Activated CD8-positive, alpha-beta memory T cell treated with anti-CD3 and anti-CD28 coated beads, Interleukin-2, amount 10 ng/mL, durations not matched to agents 7 days and 5 days (primary cell): ENCODE results near the gene ZNF883. TPM values are rescaled to one million over a fixed set of nuclear protein-coding genes. Genes with fewer than 3 reads are reported as not detected.

Experiments
- ATAC-seq: fragments of 150-1000 bp; cut with Tn5 transposase; one replicate; pipeline ENCODE4 v1.10.0; 2021; ENCODE audit warnings: moderate library complexity
- CTCF ChIA-PET: fragments of 350-600 bp; sonication (Branson Sonifier 250); formaldehyde crosslinking; loops from one replicate; lab custom pipeline; 2021; ENCODE audit warnings: antibody characterized with exemption; lab: Charles Lee
- DNase-seq: peaks from one replicate; pipeline ENCODE4 v3.0.0-alpha.2; 2020
- H3K27ac Mint-ChIP-seq: one replicate; pipeline ENCODE4 v1.8.0; 2021; ENCODE audit warnings: mild to moderate bottlenecking, mixed read lengths
- H3K27me3 Mint-ChIP-seq: one replicate; pipeline ENCODE4 v1.8.0; 2021; ENCODE audit warnings: mixed read lengths
- H3K36me3 Mint-ChIP-seq: one replicate; pipeline ENCODE4 v1.8.0; 2021; ENCODE audit warnings: mild to moderate bottlenecking, mixed read lengths
- H3K4me1 Mint-ChIP-seq: one replicate; pipeline ENCODE4 v1.8.0; 2021; ENCODE audit warnings: mixed read lengths
- H3K4me3 Mint-ChIP-seq: one replicate; pipeline ENCODE4 v1.8.0; 2021; ENCODE audit warnings: mild to moderate bottlenecking, moderate library complexity, mixed read lengths
- H3K9me3 Mint-ChIP-seq: one replicate; pipeline ENCODE4 v1.8.0; 2022; ENCODE audit warnings: low read depth, mixed read lengths
- total RNA-seq, 2 experiments: library from RNA; stranded (reverse); gene quantifications; one replicate each; pipeline ENCODE4 v1.2.3, GENCODE V29; 2021

ZNF883 gene
- total RNA-seq, 2 experiments from 2014 or later, result 0.44 TPM; not detected in 1

DNA sequence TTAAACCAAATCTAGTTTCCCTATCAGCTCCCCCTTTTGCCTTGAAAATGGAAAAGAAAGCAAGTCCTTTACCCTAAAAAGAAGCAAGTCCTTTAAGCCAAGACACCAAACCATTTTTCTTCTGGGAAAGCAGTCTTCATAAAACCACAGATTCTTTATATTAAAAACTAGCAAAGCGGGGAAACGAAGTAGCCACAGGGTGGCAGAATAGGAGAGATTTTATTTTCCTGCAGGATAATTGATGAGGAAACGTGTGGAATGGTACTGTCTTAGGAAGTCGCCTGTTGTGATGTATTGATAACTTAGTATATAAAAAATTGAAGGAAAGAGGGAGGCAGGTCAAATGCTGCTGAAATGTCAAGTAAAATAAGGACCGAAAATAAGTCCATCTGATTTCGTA is 41.1 kb downstream of the ZNF883 start:
- CTCF ChIA-PET, result no interaction called here
- peaks cover 3% of the 10 kb centered on the region for H3K9me3 Mint-ChIP-seq
- peaks cover 8% of the 10 kb centered on the region for H3K27me3 Mint-ChIP-seq

DNA sequence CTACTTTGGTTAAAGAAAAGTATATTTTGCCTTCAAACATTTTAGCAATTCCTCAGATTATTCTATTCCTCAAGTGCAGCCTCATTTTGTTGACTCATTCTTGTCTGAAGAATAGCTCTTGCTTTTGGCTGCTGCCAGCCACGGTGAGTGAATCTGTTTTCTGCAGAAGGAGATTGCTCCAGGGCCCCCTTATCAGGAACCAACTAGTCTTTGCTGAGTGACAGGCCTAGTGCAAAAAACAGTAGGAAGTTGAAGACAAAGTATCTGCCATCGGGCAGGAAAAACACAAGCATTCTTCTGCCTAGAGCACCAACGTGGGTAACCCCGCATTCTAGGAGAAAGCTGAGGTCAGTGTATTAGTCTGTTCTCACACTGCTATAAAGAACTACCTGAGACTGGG is 42.3 kb downstream of the ZNF883 start:
- H3K36me3 Mint-ChIP-seq, result no peaks in the 10 kb centered on the region
- no peak overlapping the region for H3K27ac Mint-ChIP-seq
- CTCF ChIA-PET, result no interaction called here
- no peaks in the 10 kb centered on the region for H3K9me3 Mint-ChIP-seq
- ATAC-seq (no peak), DNase-seq (no peak)
- no peak overlapping the region for H3K4me3 Mint-ChIP-seq
- H3K4me1 Mint-ChIP-seq, result no peaks in the 10 kb centered on the region
- peaks cover 8% of the 10 kb centered on the region for H3K27me3 Mint-ChIP-seq

More for the DNA sequence above, 41.1 kb downstream of the ZNF883 start:
- Mint-ChIP-seq H3K4me3 (no peak overlapping the region), H3K36me3 (no peaks in the 10 kb centered on the region), H3K27ac (no peak overlapping the region), H3K4me1 (no peaks in the 10 kb centered on the region)
- ATAC-seq (no peak), DNase-seq (no peak)

DNA sequence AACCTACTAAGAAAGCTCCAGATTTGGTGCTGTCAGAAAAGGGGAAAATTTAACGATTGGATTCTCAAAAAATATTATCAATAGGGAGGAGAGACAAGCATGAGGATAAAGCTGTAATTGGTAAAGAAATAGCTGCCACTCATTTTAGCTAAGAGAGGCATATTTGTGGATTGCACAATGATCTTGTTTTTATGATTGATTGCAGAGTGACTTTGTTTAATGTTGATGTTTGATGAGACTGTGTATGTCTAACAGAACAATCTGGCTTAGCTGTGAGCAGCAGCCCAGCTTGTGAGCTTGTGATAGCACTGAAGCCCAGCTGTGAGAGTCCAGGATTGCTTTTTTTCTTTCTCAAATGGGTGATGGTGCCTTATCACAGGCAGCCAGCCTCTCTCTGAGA is 56.4 kb downstream of the ZNF883 start:
- Mint-ChIP-seq H3K4me1 (no peaks in the 10 kb centered on the region), H3K9me3 (no peaks in the 10 kb centered on the region), H3K36me3 (no peaks in the 10 kb centered on the region), H3K27me3 (no peaks in the 10 kb centered on the region), H3K4me3 (no peak overlapping the region), H3K27ac (no peak overlapping the region)
- no peak for ATAC-seq
- DNase-seq, result no peak
- CTCF ChIA-PET, result no interaction called here

DNA sequence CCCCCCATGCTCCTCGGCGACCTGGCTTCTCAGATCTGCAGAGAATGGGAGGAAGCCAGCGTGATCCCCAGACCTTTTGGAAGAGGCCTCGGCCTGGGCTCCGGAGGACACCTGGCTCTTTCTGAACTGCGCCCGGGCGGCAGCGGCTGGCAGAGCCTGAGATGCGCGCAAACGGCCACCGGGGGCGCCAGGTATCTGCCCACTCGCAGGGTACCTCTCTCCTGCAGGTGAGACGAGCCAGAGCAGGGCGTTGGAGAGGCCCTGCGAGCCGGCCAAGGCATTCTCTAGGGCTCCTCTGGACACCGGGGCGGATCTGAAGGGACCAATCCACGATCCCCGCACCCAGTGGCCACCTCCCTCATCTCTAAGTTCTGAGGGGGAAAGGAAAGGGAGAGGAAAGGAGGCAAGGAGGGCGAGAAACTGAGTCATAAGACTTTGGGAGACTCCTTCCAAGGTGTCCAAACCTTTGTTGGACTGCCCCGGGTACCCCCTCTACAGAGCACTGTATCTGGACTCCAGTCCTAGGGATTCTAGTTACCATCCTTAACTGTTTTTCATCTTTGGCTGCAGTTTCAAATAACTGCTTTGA is 66.3 kb downstream of the ZNF883 start:
- DNase-seq (no peak), ATAC-seq (no peak)
- Mint-ChIP-seq H3K4me1 (no peaks in the 10 kb centered on the region), H3K9me3 (peaks cover 8% of the 10 kb centered on the region), H3K27ac (no peak overlapping the region), H3K27me3 (peaks cover 3% of the 10 kb centered on the region), H3K4me3 (no peak overlapping the region), H3K36me3 (no peaks in the 10 kb centered on the region)
- CTCF ChIA-PET, result no interaction called here

DNA sequence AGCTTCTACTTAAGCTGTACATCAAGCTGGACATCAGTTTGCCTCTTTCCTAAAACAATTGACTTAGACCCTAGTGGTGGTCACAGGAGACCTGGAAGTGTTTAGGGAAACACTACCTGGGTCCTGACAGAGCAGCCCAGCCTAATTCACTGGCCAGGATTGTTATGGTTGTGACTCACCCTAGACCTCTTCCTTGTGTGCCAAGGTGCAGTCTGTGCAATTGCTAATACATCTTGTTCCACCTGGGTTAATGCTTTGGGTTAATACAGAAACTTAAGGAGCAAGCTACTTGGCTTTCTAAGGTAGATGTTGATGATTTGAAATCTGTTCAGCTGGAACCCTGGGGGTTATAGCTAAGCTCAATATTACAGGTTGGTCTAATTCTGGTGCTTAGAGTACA is 72.6 kb downstream of the ZNF883 start:
- Mint-ChIP-seq H3K27me3 (peaks cover 3% of the 10 kb centered on the region), H3K27ac (no peak overlapping the region), H3K4me1 (no peaks in the 10 kb centered on the region), H3K36me3 (no peaks in the 10 kb centered on the region), H3K9me3 (no peaks in the 10 kb centered on the region), H3K4me3 (no peak overlapping the region)
- CTCF ChIA-PET, result no interaction called here
- no peak for DNase-seq
- ATAC-seq, result no peak

DNA sequence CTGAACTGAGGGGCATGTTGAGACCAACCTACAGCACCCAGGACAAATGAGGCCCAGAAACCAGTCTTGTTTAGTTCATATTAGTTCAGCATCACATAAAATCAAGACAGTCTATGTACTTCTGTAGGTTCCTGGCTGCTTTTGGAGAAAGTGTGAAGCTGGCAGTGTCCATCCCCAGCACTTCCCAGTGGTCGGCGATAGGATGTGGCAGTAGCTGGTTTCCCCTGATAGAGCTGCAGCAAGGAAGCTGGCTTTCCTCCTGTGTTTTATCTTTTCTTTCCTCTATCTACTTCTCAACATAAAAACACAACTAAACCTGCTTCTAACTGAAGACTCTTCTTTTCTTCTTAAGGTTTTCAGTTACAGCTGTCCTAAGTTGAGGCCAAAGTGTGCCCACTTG is 78.3 kb downstream of the ZNF883 start:
- Mint-ChIP-seq H3K36me3 (no peaks in the 10 kb centered on the region), H3K9me3 (no peaks in the 10 kb centered on the region), H3K4me3 (no peak overlapping the region), H3K4me1 (no peaks in the 10 kb centered on the region), H3K27me3 (peaks cover 7% of the 10 kb centered on the region), H3K27ac (no peak overlapping the region)
- ATAC-seq (no peak), DNase-seq (no peak)
- CTCF ChIA-PET, result no interaction called here

DNA sequence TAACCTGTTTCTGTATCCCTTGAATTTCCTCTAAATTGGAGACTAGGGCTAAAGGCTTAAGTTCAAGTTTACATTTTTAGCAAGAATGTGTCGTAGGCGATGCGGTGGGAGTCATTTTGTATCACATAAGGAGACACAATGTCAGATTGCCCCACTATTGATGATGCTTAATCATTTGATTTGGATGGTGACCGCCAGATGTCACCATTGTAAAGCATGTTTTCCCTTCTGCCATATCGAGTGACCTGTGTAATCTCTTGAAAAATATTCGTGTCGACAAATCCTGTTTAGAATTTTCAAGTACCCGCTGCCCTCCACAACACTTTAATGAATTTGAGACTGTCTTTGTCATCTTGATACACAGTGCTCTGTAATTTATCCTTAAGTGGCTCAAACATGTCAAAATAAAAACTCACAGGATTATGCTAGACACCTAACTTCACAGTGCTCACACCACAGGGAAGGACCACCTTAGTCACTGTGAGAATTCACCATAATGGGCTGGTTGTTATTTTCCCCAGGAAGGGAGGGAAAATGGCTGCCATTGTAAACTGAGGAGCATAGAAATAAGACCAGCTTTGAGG is 86.8 kb downstream of the ZNF883 start:
- Mint-ChIP-seq H3K4me3 (no peak overlapping the region), H3K9me3 (no peaks in the 10 kb centered on the region), H3K27me3 (peaks cover 51% of the 10 kb centered on the region), H3K4me1 (peaks cover 2% of the 10 kb centered on the region), H3K27ac (no peak overlapping the region), H3K36me3 (no peaks in the 10 kb centered on the region)
- CTCF ChIA-PET, result interaction anchor here (1.2 to 1.5 kb wide), 2 partner anchors 22 to 187 kb away, joined by 3 to 4 read pairs; no protein-coding TSS in a partner anchor
- DNase-seq (no peak), ATAC-seq (no peak)

DNA sequence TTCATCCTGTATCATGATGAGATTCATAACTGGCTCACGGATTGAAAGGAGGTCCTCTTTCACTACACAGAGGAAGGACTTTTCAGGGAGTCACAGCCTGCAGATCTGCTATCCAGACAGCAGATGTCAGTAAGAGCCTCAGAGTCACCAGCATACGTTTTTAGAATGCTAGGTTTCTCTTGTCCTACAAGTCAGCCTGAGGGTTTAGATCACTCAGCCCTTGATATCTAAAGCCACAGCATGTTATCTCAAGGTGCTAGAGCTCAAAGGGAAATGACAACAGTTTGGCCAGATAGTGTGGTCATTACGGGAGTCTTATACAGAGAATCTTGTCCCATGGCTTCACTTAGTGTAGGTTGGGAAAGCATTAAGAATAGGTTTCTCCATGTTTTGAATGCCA is 90.4 kb downstream of the ZNF883 start:
- Mint-ChIP-seq H3K27me3 (peaks cover 49% of the 10 kb centered on the region), H3K4me1 (peaks cover 2% of the 10 kb centered on the region), H3K4me3 (no peak overlapping the region), H3K9me3 (no peaks in the 10 kb centered on the region), H3K36me3 (no peaks in the 10 kb centered on the region), H3K27ac (no peak overlapping the region)
- DNase-seq, result no peak
- CTCF ChIA-PET, result interaction anchor here (2.7 to 4.1 kb wide), 2 partner anchors 18 to 191 kb away, joined by 9 to 17 read pairs; no protein-coding TSS in a partner anchor
- no peak for ATAC-seq

DNA sequence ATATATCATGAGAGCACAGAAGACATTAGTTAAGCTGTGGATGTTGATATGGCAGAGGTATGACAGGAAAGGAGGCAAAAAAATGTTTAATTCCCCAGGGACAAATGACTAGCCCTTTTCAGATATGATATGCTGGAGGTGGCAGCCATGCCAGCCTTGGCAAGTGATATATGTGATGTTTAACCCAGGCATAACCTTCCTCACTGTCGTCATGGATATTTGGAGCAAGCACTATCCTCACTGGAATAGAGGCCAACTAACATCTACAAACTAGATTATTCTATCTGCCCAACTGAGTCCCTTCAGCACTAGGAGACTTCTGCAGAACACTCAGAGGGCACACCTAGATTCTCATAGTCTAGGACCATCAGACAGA is 94.0 kb downstream of the ZNF883 start:
- no peak overlapping the region for H3K27ac Mint-ChIP-seq
- CTCF ChIA-PET, result no interaction called here
- H3K9me3 Mint-ChIP-seq, result no peaks in the 10 kb centered on the region
- DNase-seq (no peak), ATAC-seq (no peak)
- H3K4me1 Mint-ChIP-seq, result peaks cover 2% of the 10 kb centered on the region
- no peaks in the 10 kb centered on the region for H3K36me3 Mint-ChIP-seq
- no peak overlapping the region for H3K4me3 Mint-ChIP-seq
- H3K27me3 Mint-ChIP-seq, result peaks cover 43% of the 10 kb centered on the region

DNA sequence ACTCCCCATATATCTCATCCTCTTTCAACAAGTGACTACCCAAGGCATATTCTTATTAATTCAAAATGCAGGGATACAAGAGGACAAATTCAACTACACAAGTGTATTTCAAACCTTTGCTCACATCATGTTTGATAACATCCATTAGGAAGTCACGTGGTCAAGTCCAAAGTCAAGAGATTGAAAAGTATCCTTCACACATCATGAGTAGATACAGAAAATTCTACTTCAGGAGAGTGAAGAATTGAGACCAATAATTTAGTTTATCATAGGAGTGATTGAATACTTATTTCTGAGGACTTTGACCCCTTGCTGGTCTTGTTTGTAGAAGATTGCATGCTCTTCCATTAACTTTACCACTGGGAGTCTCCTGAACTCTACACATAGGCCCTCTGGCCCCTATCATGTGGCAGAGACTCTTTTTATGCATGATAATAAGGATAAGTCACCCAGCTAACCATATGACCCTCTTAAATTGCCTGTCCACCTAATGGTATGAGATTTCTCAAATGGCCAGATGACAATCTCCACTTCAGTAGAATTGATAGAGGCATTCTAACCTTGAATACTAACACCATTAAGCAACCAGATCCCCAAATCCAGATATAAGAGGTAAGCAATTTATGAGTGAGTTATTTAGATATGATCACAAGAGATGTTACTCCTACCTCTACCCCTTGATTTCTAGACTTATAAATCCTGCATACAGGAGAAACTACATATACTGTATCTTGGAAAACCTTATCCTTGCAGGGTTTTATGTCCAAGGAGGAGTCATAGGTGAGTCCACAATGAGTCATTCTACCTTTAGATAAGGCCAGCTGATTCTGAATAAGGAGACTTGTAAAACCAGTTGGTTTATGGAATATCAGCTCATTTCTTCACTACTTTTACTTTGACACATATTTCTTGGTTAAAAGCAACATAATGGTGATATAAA is 94.7 kb downstream of the ZNF883 start:
- ATAC-seq (no peak), DNase-seq (no peak)
- no peak overlapping the region for H3K27ac Mint-ChIP-seq
- peaks cover 40% of the 10 kb centered on the region for H3K27me3 Mint-ChIP-seq
- H3K9me3 Mint-ChIP-seq, result no peaks in the 10 kb centered on the region
- CTCF ChIA-PET, result no interaction called here
- H3K36me3 Mint-ChIP-seq, result no peaks in the 10 kb centered on the region
- no peak overlapping the region for H3K4me3 Mint-ChIP-seq
- H3K4me1 Mint-ChIP-seq, result peaks cover 2% of the 10 kb centered on the region

DNA sequence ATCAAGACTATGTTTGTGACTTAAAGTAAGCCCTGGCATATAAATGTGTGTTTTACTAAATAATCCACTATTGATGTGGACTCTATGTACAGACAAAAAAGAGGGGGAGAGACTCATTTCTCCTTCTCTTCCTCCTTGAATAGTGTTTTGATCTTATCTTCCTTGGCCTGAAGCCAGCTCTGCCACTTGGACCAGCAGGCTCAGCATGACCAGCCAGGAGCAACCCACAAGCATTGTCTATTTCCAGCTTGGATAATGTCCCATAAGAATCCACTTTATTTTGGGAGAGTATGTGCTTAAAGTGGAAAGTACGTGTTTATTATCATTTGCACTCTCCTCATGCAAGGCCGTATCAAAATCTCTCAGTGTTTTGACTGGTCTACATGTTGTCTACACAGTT is 97.5 kb downstream of the ZNF883 start:
- Mint-ChIP-seq H3K27me3 (peaks cover 34% of the 10 kb centered on the region), H3K9me3 (no peaks in the 10 kb centered on the region), H3K27ac (no peak overlapping the region), H3K36me3 (no peaks in the 10 kb centered on the region), H3K4me1 (no peaks in the 10 kb centered on the region), H3K4me3 (no peak overlapping the region)
- DNase-seq, result no peak
- no peak for ATAC-seq
- CTCF ChIA-PET, result interaction anchor here (1.5 to 1.8 kb wide), 2 partner anchors 10 to 12 kb away, joined by 4 to 6 read pairs; no protein-coding TSS in a partner anchor

DNA sequence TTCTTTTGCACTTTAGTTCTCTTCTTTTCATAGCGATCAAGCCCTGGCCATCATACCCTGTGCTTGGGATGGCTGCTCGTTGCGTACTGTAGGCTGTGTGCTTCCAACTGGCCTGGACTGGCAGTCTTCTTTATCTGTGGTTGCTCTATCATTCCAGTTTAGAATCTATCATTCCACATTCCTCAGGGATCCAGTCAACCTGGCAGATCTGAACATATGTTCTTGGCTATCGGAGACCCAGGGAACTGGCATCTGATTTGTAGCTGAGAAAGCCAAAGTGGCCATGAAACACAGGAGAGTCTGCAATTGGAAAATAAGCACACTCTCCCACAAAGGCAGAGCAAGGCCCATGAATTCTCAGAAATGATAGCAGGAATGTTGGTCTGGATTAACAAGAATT is 98.7 kb downstream of the ZNF883 start:
- peaks cover 33% of the 10 kb centered on the region for H3K27me3 Mint-ChIP-seq
- CTCF ChIA-PET, result interaction anchor here (1.8 kb wide), 1 partner anchor 11 kb away, joined by 6 read pairs; no protein-coding TSS in a partner anchor
- no peak overlapping the region for H3K27ac Mint-ChIP-seq
- ATAC-seq (no peak), DNase-seq (no peak)
- H3K4me3 Mint-ChIP-seq, result no peak overlapping the region
- no peaks in the 10 kb centered on the region for H3K9me3 Mint-ChIP-seq
- no peaks in the 10 kb centered on the region for H3K4me1 Mint-ChIP-seq
- H3K36me3 Mint-ChIP-seq, result no peaks in the 10 kb centered on the region

DNA sequence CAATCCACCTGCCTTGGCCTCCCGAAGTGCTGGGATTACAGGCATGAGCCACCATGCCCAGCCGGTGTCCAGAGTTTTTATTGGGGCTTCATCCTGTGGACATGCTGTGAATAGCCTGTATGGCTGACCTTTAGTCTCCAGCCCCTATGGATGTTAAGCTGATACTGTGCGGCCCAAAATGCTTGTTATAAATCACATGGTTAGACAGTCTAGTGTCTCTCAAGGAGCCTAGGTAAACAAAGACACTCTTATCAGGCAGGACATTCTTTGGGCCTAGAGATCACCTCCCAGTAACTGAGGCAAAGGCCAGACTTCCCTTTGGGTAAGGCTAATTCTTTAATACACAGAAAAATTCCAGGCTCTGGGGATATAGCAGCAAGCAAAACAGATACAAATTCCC is 99.4 kb downstream of the ZNF883 start:
- Mint-ChIP-seq H3K9me3 (no peaks in the 10 kb centered on the region), H3K27ac (no peak overlapping the region), H3K4me3 (no peak overlapping the region), H3K36me3 (no peaks in the 10 kb centered on the region), H3K4me1 (no peaks in the 10 kb centered on the region), H3K27me3 (peaks cover 36% of the 10 kb centered on the region)
- DNase-seq (no peak), ATAC-seq (no peak)
- CTCF ChIA-PET, result no interaction called here
